Measurements from ENCODE around the gene UBASH3B.

UBASH3B gene

DNA sequence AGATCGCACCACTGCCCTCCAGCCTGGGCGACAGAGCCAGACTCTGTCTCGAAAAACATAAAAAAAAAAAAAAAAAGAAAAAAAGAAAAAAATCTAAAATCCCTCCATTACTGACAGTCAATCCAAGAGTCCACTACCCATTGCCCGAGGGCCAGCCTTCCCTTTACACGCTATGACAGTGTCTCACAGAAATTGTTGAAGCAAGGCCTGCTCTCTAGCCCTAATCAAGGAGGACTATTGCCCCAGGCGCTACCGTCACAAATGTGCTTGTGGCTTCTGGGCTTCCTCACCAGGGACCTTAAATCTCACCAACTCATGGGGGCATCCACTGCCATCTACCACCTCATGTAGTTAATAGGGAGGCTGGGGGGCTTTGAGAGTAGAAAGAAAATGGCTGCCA, 49.9 kb downstream of the UBASH3B start:
- H3K36me3 ChIP-seq (ENCODE audit: control insufficient read depth, insufficient read depth, low read length): no peaks in the 10 kb centered on the region
- no peak for TF ChIP-seq CTCF (IDR thresholded peaks at IDR 0.05; ENCODE audit: insufficient read depth, low read length, poor library complexity, severe bottlenecking)
- peaks cover 2% of the 10 kb centered on the region; the same call in 1 of the 2 replicates for H3K27me3 ChIP-seq (replicated peaks; ENCODE audit: control insufficient read depth, insufficient read depth, low read length)
- DNase-seq (ENCODE audit: extremely low read depth, insufficient read length): no peak
- no peak overlapping the region for H3K4me3 ChIP-seq (replicated peaks; ENCODE audit: low read depth, low read length)

DNA sequence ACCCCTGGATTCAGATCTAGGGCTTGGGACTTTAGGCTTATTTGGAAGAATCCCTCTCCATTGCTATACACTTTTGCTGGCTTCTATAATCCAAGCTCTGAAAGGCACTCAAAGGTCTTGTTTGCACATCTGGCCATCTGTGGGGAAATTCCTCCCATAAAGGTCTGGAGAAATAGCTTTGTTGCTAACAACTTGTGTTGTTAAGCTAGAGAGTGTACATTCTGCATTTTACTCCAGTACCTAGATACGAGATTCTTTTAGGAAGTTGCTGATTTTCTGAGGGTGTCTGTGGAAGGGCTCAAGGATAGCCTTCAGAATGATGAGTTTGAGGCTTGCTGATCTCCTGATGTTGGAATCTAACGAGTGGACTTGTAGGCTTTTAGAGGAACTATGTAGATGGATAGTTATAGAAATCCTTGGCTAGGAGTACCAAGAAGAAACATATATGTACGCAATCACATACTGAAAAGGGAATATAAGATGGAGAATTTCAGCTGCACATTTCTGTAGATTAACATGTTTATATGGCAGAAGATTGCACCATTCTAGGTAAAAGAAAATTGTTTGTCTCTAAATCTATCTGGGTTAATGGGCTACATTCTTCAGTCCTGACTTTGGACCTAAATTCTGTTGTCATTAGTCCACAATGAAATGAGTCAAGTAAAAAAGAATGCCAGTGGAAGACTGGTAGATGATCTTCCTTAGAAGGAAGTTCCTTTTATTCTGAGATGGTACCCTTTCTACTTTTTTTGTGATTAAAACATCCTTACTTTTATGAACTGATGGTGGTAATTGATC, 51.0 kb downstream of the UBASH3B start:
- TF ChIP-seq CTCF (IDR thresholded peaks at IDR 0.05; ENCODE audit: insufficient read depth, low read length, poor library complexity, severe bottlenecking): no peak
- Histone ChIP-seq H3K36me3 (ENCODE audit: control insufficient read depth, insufficient read depth, low read length) (no peaks in the 10 kb centered on the region), H3K27me3 (replicated peaks; ENCODE audit: control insufficient read depth, insufficient read depth, low read length) (peaks cover 2% of the 10 kb centered on the region; the same call in 1 of the 2 replicates), H3K4me3 (replicated peaks; ENCODE audit: low read depth, low read length) (no peak overlapping the region)
- no peak for DNase-seq (ENCODE audit: extremely low read depth, insufficient read length)

- no peak for TF ChIP-seq CTCF (IDR thresholded peaks at IDR 0.05; ENCODE audit: insufficient read depth, low read length, poor library complexity, severe bottlenecking)
- Histone ChIP-seq H3K27me3 (replicated peaks; ENCODE audit: control insufficient read depth, insufficient read depth, low read length) (peaks cover 2% of the 10 kb centered on the region; the same call in 1 of the 2 replicates), H3K36me3 (ENCODE audit: control insufficient read depth, insufficient read depth, low read length) (no peaks in the 10 kb centered on the region), H3K4me3 (replicated peaks; ENCODE audit: low read depth, low read length) (no peak overlapping the region)
- DNase-seq (ENCODE audit: extremely low read depth, insufficient read length): no peak
Measured at GRCh38 chr11:122707111-122707510, 51.6 kb downstream of the UBASH3B start.

- Histone ChIP-seq H3K4me3 (replicated peaks; ENCODE audit: low read depth, low read length) (no peak overlapping the region), H3K36me3 (ENCODE audit: control insufficient read depth, insufficient read depth, low read length) (no peaks in the 10 kb centered on the region), H3K27me3 (replicated peaks; ENCODE audit: control insufficient read depth, insufficient read depth, low read length) (peaks cover 2% of the 10 kb centered on the region; the same call in 1 of the 2 replicates)
- DNase-seq (ENCODE audit: extremely low read depth, insufficient read length): no peak
- no peak for TF ChIP-seq CTCF (IDR thresholded peaks at IDR 0.05; ENCODE audit: insufficient read depth, low read length, poor library complexity, severe bottlenecking)
Measured at GRCh38 chr11:122707901-122708300, 52.4 kb downstream of the UBASH3B start.

GRCh38 chr11:122709039-122709760, 53.7 kb downstream of the UBASH3B start:
- no peaks in the 10 kb centered on the region for H3K36me3 ChIP-seq (ENCODE audit: control insufficient read depth, insufficient read depth, low read length)
- TF ChIP-seq CTCF (IDR thresholded peaks at IDR 0.05; ENCODE audit: insufficient read depth, low read length, poor library complexity, severe bottlenecking): no peak
- DNase-seq (ENCODE audit: extremely low read depth, insufficient read length): no peak

More at GRCh38 chr11:122709039-122709760, 53.7 kb downstream of the UBASH3B start:
- H3K27me3 ChIP-seq (replicated peaks; ENCODE audit: control insufficient read depth, insufficient read depth, low read length): peaks cover 2% of the 10 kb centered on the region; the same call in 1 of the 2 replicates
- no peak overlapping the region for H3K4me3 ChIP-seq (replicated peaks; ENCODE audit: low read depth, low read length)

Data from GM06990 (cell line).